Right lobe of liver (tissue), 6 donors: ENCODE data around the gene C6orf52. TPM values are rescaled to one million over a fixed set of nuclear protein-coding genes. Genes with fewer than 3 reads are reported as not detected.

Source experiments
- ATAC-seq, 4 donors: fragments of 200-7000 bp; cut with Tn5 transposase; one replicate each; pipeline ENCODE4 v1.9.1; 2020; ENCODE audit warnings: mild to moderate bottlenecking in 4 of 4, moderate library complexity in 4 of 4
- DNase-seq, 3 donors: peaks; one replicate each; pipeline ENCODE4 v3.0.0-alpha.2; 2020
- H3K27ac ChIP-seq, 3 donors: fragments of 200-600 bp; one replicate each; pipeline ENCODE4 v1.8.0; 2022
- H3K27me3 ChIP-seq, 2 donors: fragments of 200-600 bp; one replicate each; pipeline ENCODE4 v1.8.0; 2022
- H3K36me3 ChIP-seq, 4 donors: fragments of 200-600 bp; sonication (generic) in 1 of 4; one replicate each; pipeline versions ENCODE4 v1.5.1 to v1.8.0; 2017 to 2022; ENCODE audit warnings: control low read depth in 1 of 4
- H3K4me1 ChIP-seq, 4 donors: fragments of 200-600 bp; sonication (generic) in 1 of 4; one replicate each; pipeline versions ENCODE4 v1.5.1 to v1.8.0; 2017 to 2022; ENCODE audit warnings: control low read depth in 1 of 4
- H3K4me3 ChIP-seq, 3 donors: fragments of 200-600 bp; one replicate each; pipeline ENCODE4 v1.8.0; 2022
- H3K9me3 ChIP-seq, 4 donors: fragments of 200-600 bp; sonication (generic) in 1 of 4; one replicate each; pipeline versions ENCODE4 v1.5.1 to v1.8.0; 2017 to 2022; ENCODE audit warnings: control low read depth in 1 of 4
- CTCF ChIP-seq, 4 donors: fragments of 200-600 bp in 3 of 4; fragments of 450-650 bp in 1 of 4; IDR thresholded peaks; one replicate each; pipeline versions ENCODE4 v1.5.1 to v1.8.0; 2016 to 2022; ENCODE audit warnings: antibody characterized with exemption in 4 of 4, mild to moderate bottlenecking in 2 of 4
- POLR2A ChIP-seq: fragments of 450-650 bp; IDR thresholded peaks from one replicate; pipeline ENCODE4 v1.6.1; 2017; ENCODE audit warnings: antibody characterized with exemption, mild to moderate bottlenecking
- WGBS: methylation state at CpG from one replicate; pipeline ENCODE4 v1.1.6; 2018; ENCODE audit warnings: low coverage, low lambda C conversion rate; ENCODE audit not compliant: insufficient coverage; ENCODE audit errors: missing lambda C conversion rate; 5-methylcytosine and 5-hydroxymethylcytosine counted together
- intact Hi-C, 2 donors: fragments of 100-400 bp; cut with DNase I; formaldehyde crosslinking; loops; one replicate each; pipeline versions ENCODE4 v1.11.2 to v1.14.1; 2022
- total RNA-seq, 6 experiments: library from RNA; depleted of rRNA in 2 of 6; stranded (reverse); fragments of >200 nt in 2 of 6; fragmentation: NEBNext Ultra II Directional in 3 of 6; extraction: Animal tissue kit (Norgen Biotek cat#: 25700) in 3 of 6; gene quantifications; one replicate each; pipeline versions ENCODE4 v1.1.0 to v1.2.4, GENCODE V29; 2016 to 2023
- donor health status: DM: no; HTN: yes; CAD: no.
- donor health status: DM: no; HTN: no; CAD: no.
- donor health status: DM: no; HTN: no; CAD: no.
- donor health status: DM: no; HTN: yes; CAD: no.
- donor health status: DM: no; HTN: yes; CAD: no.

The C6orf52 gene
- total RNA-seq, 6 experiments from 2014 or later: 0.75 to 1.2 TPM; not detected in 4

- Histone ChIP-seq H3K4me3 (no peak overlapping the region), H3K27me3 (no peaks in the 10 kb centered on the region), H3K27ac (no peak overlapping the region), H3K36me3 (peaks cover 0 to 4% (median 0%) of the 10 kb centered on the region in 4 donors), H3K4me1 (no peaks in the 10 kb centered on the region), H3K9me3 (no peaks in the 10 kb centered on the region)
- ATAC-seq (no peak), DNase-seq (no peak)
- WGBS: 90% methylated on average over 2 of the region's 2 CpGs
- intact Hi-C loops: no loop called here
- no peak for TF ChIP-seq CTCF (IDR thresholded peaks at IDR 0.05)
- no peak for TF ChIP-seq POLR2A
These were observed 42.3 kb upstream of the C6orf52 start for GRCh38 chr6:10736731-10737130.

GRCh38 chr6:10733863-10734262 is 39.4 kb upstream of the C6orf52 start:
- H3K36me3 ChIP-seq: peaks cover 0 to 23% (median 0%) of the 10 kb centered on the region in 4 donors
- H3K4me1 ChIP-seq: no peaks in the 10 kb centered on the region
- no peak overlapping the region for H3K4me3 ChIP-seq
- H3K27ac ChIP-seq: no peak overlapping the region
- DNase-seq (no peak), ATAC-seq (no peak)
- 95% methylated on average over 3 of the region's 3 CpGs for WGBS
- TF ChIP-seq POLR2A: no peak
- no peak for TF ChIP-seq CTCF (IDR thresholded peaks at IDR 0.05)
- intact Hi-C loops: no loop called here
- no peaks in the 10 kb centered on the region for H3K9me3 ChIP-seq
- no peaks in the 10 kb centered on the region for H3K27me3 ChIP-seq

GRCh38 chr6:10733151-10733715 is 38.8 kb upstream of the C6orf52 start:
- WGBS: 91% methylated on average over 8 of the region's 17 CpGs
- no peak for ATAC-seq
- H3K4me3 ChIP-seq: no peak overlapping the region

GRCh38 chr6:10730254-10730653 is 35.8 kb upstream of the C6orf52 start:
- no peak for DNase-seq
- no peak for ATAC-seq
- Histone ChIP-seq H3K27me3 (no peaks in the 10 kb centered on the region), H3K27ac (no peak overlapping the region), H3K9me3 (no peaks in the 10 kb centered on the region), H3K4me3 (no peak overlapping the region), H3K4me1 (no peaks in the 10 kb centered on the region), H3K36me3 (peaks cover 0 to 29% (median under 1%) of the 10 kb centered on the region in 4 donors)
- 60% methylated on average over 3 of the region's 3 CpGs for WGBS
- TF ChIP-seq POLR2A (no peak), CTCF (IDR thresholded peaks at IDR 0.05) (no peak)
- intact Hi-C loops: no loop called here

More at GRCh38 chr6:10733151-10733715, 38.8 kb upstream of the C6orf52 start:
- DNase-seq: no peak
- Histone ChIP-seq H3K4me1 (no peaks in the 10 kb centered on the region), H3K36me3 (peaks cover 0 to 29% (median 0%) of the 10 kb centered on the region in 4 donors), H3K9me3 (no peaks in the 10 kb centered on the region), H3K27ac (no peak overlapping the region), H3K27me3 (no peaks in the 10 kb centered on the region)
- TF ChIP-seq CTCF (IDR thresholded peaks at IDR 0.05): no peak
- TF ChIP-seq POLR2A: no peak
- intact Hi-C loops: no loop called here

- DNase-seq: no peak
- Histone ChIP-seq H3K27ac (no peak overlapping the region), H3K27me3 (no peaks in the 10 kb centered on the region), H3K9me3 (no peaks in the 10 kb centered on the region), H3K4me1 (peaks cover 0 to 13% (median 0%) of the 10 kb centered on the region in 4 donors), H3K4me3 (no peak overlapping the region), H3K36me3 (peaks cover 0 to 22% (median under 1%) of the 10 kb centered on the region in 4 donors)
- intact Hi-C loops: no loop called here
- WGBS: 80% methylated on average over 4 of the region's 9 CpGs
- no peak for ATAC-seq
- TF ChIP-seq CTCF (IDR thresholded peaks at IDR 0.05) (no peak), POLR2A (no peak)
These were observed 31.3 kb upstream of the C6orf52 start for GRCh38 chr6:10725716-10726115.
